GM18498 (cell line): ENCODE measurements around the gene PTPRT.

Experiments
- ATAC-seq: cut with Tn5 transposase; IDR thresholded peaks from one replicate; pipeline ENCODE4 v1.9.1; 2021; ENCODE audit warnings: mild to moderate bottlenecking, moderate library complexity; ENCODE audit not compliant: unreplicated experiment

PTPRT gene

DNA sequence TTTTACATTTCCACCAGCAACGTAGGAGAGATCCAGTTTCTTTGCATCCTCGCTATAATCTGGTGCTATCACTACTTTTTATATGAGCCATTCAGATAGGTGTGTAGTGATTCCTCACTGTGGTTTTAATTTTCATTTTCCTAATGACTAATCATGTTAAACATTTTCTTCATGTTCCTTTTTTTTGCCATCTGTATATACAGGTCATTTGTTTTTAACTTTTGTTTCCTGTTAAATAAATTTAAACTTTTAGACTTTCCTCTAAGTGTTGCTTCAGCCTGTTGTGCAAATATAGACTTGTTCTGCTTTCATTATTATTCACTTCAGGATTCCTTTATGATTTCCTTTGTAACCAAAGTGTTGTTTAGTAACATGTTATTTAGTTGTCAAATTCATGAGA, 697.4 kb downstream of the PTPRT start:
- ATAC-seq, result no peak

GRCh38 chr20:42485556-42485955, 704.1 kb downstream of the PTPRT start:
- ATAC-seq, result no peak

DNA sequence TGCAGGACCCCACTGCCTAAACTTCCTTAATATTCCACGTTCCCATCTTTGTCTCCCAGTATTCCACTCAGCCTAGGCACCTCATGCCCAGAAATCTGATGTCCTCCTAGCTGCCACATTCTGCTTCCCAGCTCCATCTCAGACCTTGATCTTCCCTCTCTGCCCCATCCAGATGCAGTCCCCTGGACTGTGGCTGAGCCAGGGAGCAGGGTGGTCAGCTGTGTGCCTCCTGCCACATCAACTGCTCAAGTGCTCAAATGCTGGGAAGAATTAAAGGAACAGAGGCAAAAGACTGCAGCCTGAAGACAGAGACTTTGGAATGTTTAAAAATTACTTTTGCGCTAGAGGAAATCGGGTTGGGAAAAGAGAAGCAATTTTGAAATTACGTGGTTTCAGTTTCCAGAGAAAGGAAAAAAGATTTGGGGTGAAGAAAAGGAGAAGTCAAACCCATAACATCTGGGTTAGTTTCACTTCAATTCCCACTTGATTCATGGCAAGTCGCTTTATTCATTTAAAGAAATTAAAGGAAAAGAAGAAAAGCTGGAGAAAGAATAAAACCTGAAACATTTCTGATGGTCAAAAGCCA, 704.8 kb downstream of the PTPRT start:
- no peak for ATAC-seq

- no peak for ATAC-seq
Measured at GRCh38 chr20:42484335-42484734, 705.4 kb downstream of the PTPRT start.

GRCh38 chr20:42483730-42484303, 705.9 kb downstream of the PTPRT start:
- no peak for ATAC-seq

DNA sequence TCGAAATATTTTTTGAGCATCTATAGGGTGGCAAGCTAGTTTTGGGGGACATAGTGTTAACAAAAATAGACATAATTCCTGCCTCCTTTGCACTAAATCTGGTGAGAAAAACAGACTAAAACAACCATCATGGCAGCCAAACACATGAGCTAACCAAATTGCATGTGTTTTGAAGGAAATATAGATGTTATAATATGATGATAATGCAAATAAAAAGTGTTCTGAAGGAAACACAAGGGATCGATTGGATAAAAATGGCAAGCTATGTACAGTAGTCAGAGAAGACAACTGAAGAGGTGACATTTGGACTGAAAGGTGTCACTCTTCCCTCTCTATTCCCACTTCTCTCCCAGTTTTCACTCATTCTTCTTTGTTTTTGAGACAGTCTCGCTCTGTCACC, 706.9 kb downstream of the PTPRT start:
- ATAC-seq, result no peak

DNA sequence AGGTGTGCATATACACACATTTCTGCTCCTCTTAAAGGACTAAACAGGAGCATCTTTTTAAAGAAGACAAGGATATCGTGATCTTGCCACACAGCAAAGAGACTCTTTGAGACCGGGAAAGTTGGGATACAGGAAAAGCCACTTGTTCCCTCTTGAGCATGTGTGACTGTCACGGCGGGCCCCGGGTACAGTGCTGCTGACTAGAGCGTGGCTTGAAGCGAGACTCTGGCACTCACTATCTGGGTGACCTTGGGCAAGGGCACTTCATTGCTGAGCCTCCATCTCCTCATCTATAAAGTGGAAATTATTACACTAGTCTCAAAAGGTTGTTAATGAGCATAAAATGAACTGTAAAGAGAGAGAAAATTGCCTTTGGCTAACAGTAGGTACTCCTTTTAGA, 713.9 kb downstream of the PTPRT start:
- ATAC-seq, result no peak

DNA sequence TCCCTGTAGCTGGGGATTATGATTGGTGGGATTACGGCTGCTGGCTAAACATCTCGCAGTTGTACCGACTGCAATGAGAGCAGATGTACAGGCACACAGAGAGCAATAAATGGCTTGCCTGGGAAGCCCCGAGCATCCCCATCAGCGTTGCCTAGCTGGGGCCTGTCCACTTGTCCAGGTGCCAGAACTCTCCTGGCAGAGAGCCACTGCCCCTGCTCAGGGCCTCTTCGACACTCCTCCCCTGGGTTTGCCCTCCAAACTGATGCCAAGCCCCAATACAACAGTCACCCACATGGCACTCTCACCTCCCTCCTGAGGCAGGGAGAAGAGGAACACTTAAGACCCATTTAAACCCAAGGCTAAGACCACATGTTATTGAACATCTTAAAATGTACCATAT, 715.1 kb downstream of the PTPRT start:
- no peak for ATAC-seq

GRCh38 chr20:42472198-42472597, 717.5 kb downstream of the PTPRT start:
- no peak for ATAC-seq

DNA sequence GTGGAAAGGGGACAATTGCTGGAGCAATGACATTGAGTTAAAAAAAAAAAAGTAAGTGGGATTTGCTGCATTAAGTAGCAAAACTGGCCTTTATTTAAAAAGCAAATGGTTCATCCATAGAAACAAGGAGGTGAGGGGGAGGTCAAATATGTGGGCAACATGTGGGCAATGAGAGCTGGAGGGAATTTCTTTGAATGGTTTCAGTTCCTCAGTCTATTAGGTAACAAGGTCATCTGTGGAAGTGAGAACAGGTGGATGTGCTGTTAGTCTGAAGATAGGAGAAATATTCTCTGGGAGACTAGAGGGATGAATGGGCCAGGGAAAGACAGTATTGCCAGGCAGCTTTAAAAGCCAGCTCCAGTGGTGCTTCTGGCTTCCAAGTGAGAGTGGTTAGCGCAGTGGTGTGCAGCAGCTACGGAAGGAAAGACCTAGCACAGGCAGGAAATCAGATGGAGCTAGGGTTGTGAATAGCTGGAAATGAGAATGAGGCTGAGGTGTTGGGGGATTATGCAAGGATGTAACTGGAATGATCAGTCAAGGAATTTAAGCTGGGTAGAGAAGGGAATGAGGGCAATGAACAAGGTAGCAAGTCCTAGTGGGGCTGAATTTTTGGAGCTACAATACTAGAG, 727.6 kb downstream of the PTPRT start:
- ATAC-seq, result no peak

DNA sequence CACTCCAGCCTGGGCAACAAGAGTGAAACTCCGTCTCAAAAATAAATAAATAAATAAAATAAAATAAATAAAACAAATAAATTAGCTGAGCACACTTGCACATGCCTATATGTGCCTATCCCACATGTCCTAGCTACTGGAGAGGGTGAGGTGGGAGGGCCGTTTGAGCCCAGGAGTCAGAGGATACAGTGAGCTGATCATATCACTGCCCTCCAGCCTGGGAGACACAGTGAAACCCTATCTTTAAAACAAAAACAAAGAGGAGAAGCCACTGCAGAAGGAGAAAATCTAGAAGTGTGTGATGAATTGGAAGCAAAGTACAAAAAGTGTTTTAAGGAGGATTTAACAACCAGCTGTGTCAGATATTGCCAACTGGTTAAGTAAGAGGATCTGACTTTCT, 728.4 kb downstream of the PTPRT start:
- no peak for ATAC-seq

DNA sequence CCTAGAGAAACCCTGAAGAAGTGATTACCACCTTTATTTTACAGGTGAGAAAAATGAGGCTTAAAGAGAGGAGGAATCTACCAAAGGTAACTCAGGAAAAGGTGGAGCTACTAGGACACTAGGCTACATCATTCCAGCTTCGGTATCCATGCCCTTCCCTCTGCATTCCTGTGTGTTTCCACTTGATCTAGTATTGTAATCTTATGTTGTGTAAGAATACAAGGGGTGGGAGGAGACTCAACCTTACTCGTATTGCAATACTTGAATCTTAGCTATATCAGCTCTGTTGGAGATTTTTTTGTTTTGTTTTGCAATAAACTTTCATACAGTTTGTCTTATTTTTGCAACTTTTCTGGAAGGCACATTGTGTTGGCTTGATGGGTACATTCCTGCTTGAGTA, 742.4 kb downstream of the PTPRT start:
- no peak for ATAC-seq

DNA sequence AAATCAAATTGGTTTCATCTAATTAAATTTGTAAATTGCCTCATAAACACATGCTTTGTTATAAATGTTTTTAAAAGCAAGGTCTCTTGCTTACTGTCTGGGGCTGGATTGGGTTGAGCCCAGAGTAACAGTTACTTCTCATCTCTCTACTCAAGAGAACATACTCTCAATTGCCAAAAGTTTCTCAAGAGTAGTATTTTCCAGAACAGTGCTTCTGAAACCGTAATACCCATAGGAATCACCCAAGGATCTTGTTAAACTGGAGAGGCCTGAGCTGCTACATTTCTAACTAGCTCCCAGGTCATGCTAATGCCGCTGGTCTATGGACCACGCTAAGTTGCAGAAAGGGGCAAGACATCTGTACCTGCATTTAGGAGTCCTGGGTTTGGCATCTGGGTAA, 744.9 kb downstream of the PTPRT start:
- no peak for ATAC-seq

- no peak for ATAC-seq
Measured at GRCh38 chr20:42443200-42443599, 746.5 kb downstream of the PTPRT start.

GRCh38 chr20:42442716-42443115, 747.0 kb downstream of the PTPRT start:
- ATAC-seq, result no peak

DNA sequence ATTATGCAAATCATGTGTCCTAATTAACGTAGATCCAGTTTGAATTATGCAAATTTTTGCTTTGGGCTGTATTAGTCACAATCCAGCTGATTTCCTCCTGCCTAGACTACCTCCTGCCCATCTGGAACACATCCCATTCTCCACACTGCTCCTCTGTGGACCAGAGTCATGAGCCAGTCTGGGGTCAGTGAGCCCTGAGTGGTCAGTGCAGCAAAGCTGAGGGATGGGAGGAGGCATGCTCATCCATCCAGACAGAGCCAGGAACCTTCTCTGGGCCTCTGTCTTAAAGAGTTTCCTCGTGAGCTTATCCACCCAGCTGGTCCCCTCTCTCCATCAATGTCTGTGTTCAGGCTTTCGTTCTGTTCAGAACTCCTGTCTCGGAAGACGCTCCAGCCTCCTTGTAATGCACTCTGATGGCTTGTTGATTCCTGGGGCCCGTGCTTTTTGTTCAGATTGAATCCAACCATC, 747.8 kb downstream of the PTPRT start:
- no peak for ATAC-seq

DNA sequence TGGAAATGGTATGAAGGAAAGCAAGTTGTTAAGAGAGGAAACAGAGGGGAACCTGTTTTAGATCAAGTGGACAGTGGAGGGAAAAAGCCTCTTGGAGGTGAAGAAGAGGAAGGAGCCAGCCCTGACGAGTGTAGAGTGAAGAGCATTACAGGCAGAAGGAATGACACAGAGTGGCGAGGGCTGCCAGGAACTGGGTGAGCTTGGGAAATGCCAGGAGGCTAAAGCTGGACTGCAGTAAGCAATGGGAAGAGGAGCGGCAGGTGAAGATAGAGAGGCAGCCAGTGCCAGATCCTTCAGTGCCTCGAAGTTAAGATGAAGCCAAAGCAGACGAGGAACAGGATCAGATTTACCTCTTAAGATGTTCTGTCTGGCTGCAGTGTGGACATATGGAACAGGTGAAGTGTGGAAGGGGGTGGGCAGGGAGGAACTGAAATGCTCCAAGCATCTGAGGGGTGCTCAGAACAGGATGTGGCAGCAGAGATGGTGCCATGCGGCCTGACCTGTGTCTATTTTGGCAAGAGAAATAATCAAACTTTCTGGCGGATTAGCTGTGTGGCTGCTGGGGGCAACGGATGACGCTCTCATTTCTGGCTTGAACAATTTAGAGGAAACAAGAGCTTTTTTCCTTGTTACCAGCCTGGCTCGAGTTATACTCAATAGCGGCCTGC, 748.4 kb downstream of the PTPRT start:
- ATAC-seq, result no peak

GRCh38 chr20:42435230-42435629, 754.5 kb downstream of the PTPRT start:
- ATAC-seq, result no peak

- no peak for ATAC-seq
Measured at GRCh38 chr20:42432496-42433334, 757.0 kb downstream of the PTPRT start.

DNA sequence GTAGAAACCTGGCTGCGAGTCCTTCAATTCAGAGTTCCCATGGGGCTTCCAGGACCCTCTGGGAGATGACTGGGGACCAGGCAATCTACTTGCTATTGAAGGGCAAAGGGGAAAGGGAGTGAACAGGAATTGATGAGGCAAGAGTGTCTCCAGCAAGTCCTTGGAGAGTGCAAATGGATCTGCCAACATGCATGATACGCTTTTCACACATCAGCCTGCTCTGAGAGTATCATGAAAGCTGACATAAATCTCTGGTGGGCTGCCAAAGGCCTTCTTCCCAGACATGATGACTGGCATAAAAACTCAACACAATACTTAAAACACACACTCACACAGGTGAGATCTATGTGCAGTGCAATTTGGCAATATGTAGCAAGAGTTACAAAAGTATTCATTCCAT, 759.1 kb downstream of the PTPRT start:
- ATAC-seq, result no peak

DNA sequence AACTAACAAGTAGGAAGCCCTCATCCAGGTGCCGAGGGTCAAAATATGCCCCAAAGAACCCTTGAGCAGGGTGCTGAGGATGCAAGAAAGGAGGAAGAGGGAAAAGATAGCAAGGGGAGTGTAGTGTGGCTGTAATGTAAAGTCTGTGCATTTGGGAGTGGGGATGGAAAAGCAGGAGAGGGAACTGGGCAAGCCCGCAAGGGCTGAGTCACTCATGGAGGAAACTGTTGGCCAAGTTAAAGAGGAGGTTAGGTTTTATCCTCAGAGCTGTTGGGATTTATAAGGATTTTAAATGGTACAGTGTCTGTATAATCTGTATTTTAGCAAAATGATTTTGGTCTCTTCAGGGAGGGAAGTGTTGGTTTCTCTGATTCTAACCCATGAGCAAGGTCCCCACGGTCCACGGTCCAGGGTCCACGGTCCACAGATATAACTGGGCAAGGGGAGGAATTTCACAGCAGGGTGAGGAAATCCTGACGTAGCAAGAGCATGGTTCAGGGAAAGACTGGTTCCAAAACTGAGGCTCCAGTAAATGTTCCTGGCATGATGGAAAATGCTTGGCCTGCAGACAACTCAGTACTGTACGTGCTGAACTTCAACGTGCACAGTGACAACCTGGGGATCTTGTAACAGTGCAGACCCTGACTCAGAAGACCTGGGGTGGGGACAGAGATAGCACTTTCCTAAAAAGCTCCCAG, 759.8 kb downstream of the PTPRT start:
- no peak for ATAC-seq
